OCI-M1 (cell line): ENCODE results near the gene PACS1.

Experiments
- DNase-seq: peaks from one replicate; lab custom pipeline; 2025; lab: John Stamatoyannopoulos, UW

The PACS1 gene

DNA sequence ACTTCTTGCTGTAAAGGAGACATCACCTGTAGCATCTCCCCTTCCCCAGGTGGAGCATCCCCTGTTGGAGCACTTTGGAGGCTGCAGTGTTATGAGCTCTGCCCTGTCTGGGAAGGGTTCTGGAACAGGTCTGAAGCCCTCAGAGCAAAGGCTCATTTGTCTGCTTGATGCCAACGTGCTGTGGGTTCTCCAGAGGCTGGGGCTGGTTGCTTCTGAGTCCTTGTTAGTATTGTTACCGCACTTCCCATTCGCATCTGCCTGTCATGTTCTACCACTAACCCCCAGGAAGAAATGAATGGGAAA lies 73.1 kb downstream of the PACS1 start:
- DNase-seq = no peak

DNA sequence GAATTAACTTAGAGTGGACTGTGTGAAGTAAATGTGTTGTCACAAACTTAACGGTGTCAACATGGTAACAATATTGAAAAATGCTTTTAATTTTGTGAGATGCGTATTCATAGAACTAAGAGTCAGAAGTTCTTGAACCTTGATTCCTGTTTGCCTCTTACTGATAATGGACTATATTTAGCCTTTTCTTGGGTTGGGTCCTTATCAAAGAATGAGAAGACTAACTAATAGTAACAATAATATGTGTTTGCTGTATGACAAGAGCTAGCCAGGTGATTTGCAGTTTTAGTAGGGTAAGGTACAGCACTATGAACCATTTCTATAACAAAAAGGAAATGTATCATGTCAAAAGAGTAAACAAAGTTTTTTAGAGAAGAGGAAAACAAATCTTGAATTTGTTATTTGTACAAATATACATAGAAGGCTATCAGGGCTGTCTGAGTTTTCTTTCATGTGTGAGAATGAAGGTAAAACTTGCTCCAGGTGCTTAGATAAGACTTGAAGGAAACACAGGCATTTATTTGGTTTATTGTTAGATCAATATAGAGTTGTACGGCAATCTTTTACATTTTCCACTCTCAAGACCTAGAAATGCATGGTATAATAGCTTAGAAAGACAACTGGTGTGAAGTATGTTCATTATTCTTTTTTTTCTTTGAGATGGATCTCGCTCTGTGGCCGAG lies 74.1 kb downstream of the PACS1 start:
- no peak for DNase-seq

GRCh38 chr11:66146074-66146473 lies 76.0 kb downstream of the PACS1 start:
- no peak for DNase-seq

DNA sequence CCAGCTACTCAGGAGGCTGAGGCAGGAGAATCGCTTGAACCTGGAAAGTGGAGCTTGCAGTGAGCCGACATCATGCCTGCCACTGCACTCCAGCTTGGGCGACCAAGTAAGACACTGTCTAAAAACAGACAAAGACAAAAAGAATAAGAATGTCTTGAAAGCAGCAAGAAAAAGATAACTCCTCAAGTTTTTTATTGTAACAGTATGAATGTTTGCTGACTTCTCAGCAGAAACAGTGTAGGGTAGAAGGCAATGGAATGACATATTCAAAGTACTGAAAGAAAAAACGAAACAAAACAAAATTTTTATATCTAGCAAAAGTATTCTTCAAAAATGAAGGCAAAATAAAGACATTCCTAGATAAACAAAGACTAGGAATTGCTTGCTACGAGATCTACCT lies 76.9 kb downstream of the PACS1 start:
- DNase-seq = peak; percentile 14

DNA sequence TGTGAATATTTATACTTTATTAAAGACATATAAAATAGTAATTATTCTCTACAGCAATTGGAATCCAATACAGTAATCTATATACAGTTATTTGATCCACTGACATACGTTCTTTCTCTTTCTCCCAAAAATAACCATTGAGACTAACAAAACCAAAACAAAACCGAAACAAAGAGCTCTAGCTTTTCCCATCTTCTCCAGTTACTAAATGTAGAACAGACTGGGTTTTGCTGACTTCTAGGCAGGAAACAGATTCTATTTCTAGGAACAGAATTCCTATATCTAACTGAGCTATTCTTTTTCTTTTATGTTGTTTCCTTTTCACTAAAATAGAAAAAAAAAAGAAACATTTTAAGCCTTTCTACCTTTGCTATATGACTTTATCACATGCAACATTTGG lies 80.1 kb downstream of the PACS1 start:
- DNase-seq = peak; percentile 73

- peak; percentile 36 for DNase-seq
Observed at GRCh38 chr11:66150725-66151124, 80.7 kb downstream of the PACS1 start.

DNA sequence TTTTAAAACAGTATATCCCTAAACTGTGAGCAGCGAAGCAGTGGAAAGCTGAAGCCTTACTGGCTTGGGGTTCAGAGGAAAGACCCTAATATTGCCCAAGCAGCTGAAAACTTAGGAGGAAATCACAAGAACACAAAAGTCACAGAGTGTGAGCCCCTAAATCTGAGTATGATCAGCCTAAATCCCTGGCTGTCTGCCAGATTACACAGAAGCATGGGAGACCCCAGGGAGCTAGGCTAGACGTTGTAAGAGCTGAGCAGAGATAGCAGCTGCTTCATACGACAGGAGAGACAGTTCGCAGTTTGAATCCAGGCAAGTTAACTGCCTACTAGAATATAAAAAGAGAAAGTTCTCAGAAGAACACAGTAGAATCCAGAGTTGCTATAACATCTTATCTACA lies 81.2 kb downstream of the PACS1 start:
- DNase-seq = peak; percentile 8

DNA sequence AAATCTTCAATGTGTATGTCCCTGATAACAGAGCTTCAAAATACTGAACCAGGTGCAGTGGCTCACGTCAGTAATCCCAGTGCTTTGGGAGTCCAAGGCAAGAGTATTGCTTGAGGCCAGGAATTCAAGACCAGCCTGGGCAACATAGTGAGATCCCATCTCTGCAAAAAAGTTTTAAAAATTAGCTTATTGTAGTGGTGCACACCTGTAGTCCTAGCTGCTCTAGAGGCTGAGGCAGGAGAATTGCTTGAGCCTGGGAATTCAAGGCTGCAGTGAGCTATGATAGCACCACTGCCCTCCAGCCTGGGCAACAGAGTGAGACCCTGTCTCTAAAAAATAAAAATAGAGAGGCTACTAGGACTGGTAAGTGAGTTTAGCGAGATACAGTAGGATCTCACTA lies 84.0 kb downstream of the PACS1 start:
- no peak for DNase-seq

DNA sequence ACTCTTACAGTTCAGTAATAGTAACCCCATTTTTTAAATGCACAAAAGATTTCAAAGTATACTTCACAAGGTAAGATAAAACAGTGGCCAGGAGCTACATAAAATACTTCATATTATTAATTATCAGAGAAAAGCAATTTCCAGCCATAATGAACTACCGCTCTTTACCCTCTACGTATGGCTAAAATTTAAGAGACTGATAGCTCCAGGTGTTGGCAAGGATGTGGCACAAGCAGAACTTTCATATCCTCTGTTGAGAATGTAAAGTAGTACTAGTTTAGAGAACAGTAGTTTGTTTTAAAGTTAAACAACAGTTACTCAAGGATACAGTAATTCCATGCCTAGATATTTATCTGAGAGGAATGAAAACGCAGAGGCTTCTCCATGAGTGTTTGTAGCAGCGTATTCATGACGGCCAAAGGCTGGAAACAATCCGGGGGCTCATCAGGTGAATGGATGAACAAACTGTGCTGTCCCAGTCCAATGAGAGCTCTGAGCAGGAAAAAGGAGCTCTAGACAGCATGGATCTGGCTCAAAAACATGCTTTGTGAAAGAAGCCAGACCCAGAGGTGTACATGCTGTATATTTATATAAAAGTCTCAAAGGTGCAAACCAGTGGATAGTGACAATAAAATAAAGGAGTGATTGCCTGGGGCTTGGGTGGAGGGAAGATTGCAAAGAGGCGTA lies 85.5 kb downstream of the PACS1 start:
- DNase-seq = no peak

- peak; percentile 5 for DNase-seq
Observed at GRCh38 chr11:66157182-66157864, 87.3 kb downstream of the PACS1 start.

DNA sequence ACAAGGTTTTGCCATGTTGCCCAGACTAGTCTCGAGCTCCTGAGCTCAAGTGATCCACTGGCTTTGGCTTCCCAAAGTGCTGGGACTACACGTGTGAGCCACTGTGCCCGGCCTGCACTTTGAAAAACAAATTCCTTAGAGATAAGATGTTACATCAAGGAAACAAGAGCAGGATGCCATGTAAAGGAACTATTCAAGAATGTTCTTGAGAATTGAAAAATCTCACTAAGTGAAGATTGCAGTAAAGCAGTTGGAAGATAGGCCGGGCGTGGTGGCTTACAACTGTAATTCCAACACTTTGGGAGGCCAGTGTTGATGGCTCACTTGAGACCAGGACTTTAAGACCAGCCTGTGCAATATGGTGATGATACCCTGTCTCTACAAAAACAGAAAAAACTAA lies 88.1 kb downstream of the PACS1 start:
- no peak for DNase-seq

DNA sequence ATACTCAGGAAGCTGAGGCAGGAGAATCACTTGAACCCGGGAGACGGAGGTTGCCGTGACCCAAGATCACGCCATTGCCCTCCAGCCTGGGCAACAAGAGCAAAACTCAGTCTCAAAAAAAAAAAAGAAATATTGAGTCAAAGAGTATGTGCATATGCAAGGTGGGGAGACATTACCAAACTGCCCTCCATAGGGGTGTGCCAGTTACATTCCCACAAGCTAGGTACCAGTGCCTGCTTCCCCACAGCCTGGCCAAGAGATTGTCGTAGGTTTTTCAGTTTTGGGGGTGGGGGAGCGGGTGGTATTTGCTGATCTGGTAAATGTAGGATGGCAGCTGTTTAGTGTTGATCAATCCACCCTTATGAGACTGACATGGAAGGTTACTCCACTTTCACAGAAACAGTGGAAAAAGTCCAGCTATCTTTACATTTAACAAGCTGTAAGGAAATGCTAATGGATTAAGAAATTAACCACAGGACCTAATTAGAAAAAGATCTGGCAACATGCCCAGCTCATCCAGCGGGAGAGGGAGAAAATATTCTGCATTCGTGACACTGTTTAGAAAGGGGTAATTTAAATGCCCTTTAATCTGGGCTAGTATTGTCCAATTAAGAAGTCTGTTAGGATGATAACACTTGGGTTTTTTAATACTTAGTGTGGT lies 89.4 kb downstream of the PACS1 start:
- DNase-seq = no peak

- DNase-seq = no peak
Observed at GRCh38 chr11:66160709-66161108, 90.6 kb downstream of the PACS1 start.

- DNase-seq = no peak
Observed at GRCh38 chr11:66168289-66168688, 98.2 kb downstream of the PACS1 start.

DNA sequence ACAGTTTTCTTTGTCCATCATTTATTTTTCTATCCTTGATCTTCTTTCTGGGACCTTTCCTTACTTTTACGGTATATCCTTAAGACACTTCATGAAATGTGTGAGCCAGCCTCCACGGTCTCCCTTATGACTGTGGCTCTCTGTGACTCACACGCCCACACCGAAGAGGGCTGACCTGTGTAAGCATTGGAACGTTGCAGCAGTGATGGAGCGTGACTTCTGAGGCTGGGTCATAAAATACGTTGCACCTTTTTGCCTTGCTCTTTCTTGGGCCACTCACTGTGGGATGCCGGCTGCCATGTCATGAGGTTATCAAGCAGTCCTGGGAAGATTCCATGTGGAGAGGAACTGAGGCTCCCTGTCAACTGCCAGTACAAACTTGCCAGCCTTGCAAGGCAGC lies 102.1 kb downstream of the PACS1 start:
- no peak for DNase-seq

GRCh38 chr11:66176650-66177049 lies 106.6 kb downstream of the PACS1 start:
- DNase-seq = no peak

DNA sequence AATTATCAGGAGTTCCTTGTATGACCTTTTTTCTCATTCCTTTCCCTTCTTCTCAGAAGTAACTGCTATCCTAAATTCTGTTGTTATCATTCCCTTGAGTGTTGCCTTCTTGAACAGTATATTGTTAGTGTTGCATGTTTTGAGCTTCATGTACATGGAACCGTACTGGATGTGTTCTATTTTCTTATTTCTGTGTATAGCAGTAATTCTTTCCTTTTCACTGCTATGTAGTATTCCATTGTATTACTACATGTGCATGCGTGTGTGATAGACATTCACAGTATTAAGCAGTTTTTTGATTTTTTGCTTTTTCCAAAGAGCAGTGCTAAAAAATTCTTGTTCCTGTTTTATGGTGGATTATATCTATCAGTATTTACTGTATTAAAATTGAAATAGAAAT lies 108.1 kb downstream of the PACS1 start:
- no peak for DNase-seq

GRCh38 chr11:66178871-66179270 lies 108.8 kb downstream of the PACS1 start:
- no peak for DNase-seq

- DNase-seq = no peak
Observed at GRCh38 chr11:66181632-66182315, 111.7 kb downstream of the PACS1 start.

- DNase-seq = peak; percentile 6
Observed at GRCh38 chr11:66183494-66184048, 113.5 kb downstream of the PACS1 start.

- DNase-seq = no peak
Observed at GRCh38 chr11:66184728-66185127, 114.7 kb downstream of the PACS1 start.

DNA sequence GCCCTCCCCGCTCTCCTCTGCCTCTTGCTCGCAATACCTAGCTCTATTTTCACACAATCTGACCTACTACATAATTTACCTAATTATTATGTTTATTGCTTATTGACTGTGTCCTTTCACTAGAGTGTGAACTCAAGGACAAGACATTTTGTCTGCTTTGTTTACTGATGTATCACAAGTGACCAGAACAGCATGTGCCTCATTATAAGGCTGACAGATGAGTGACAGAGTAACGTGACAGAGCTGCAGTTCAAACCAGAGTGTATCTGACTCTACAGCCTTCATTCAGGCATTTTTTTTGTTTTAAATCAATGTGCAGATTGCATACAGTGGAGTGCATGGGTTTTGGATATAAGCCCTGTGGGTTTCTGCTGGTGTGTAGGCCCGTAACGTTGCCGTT lies 116.4 kb downstream of the PACS1 start:
- no peak for DNase-seq
